Brain microvascular endothelial cell (primary cell): ENCODE measurements around the gene NNMT.

Experiments used
- DNase-seq: peaks from one replicate; pipeline ENCODE4 v3.0.0-alpha.2; 2020
- H3K27ac ChIP-seq: fragments of 250-450 bp; sonication (Bioruptor Pico); 2 replicates; pipeline ENCODE4 v1.5.1; 2020; ENCODE audit warnings: mild to moderate bottlenecking, moderate library complexity
- H3K27me3 ChIP-seq: fragments of 250-450 bp; sonication (Bioruptor Pico); replicated peaks from 2 replicates; pipeline ENCODE4 v1.5.1; 2020; ENCODE audit warnings: mild to moderate bottlenecking
- H3K36me3 ChIP-seq: fragments of 250-450 bp; sonication (Bioruptor Pico); replicated peaks from 2 replicates; pipeline ENCODE4 v1.5.1; 2020; ENCODE audit warnings: mild to moderate bottlenecking
- H3K4me3 ChIP-seq: 2 replicates; pipeline ENCODE4 v1.5.1; 2011; ENCODE audit warnings: low read depth, mild to moderate bottlenecking, control low read depth, low read length, moderate library complexity
- in situ Hi-C: cut with HindIII; loops from 2 replicates; pipeline ENCODE4 v1.10.0; 2017; ENCODE audit warnings: low sequenced_read_pairs, low pct_ligation_motif_present
- TF ChIP-seq, protein P1 (sequence below): IDR thresholded peaks from 2 replicates; pipeline ENCODE4 v1.5.1; 2011; ENCODE audit warnings: low read depth, mild to moderate bottlenecking, moderate library complexity, low read length, control low read depth, inconsistent platforms; ENCODE audit errors: missing control alignments

The NNMT gene

DNA sequence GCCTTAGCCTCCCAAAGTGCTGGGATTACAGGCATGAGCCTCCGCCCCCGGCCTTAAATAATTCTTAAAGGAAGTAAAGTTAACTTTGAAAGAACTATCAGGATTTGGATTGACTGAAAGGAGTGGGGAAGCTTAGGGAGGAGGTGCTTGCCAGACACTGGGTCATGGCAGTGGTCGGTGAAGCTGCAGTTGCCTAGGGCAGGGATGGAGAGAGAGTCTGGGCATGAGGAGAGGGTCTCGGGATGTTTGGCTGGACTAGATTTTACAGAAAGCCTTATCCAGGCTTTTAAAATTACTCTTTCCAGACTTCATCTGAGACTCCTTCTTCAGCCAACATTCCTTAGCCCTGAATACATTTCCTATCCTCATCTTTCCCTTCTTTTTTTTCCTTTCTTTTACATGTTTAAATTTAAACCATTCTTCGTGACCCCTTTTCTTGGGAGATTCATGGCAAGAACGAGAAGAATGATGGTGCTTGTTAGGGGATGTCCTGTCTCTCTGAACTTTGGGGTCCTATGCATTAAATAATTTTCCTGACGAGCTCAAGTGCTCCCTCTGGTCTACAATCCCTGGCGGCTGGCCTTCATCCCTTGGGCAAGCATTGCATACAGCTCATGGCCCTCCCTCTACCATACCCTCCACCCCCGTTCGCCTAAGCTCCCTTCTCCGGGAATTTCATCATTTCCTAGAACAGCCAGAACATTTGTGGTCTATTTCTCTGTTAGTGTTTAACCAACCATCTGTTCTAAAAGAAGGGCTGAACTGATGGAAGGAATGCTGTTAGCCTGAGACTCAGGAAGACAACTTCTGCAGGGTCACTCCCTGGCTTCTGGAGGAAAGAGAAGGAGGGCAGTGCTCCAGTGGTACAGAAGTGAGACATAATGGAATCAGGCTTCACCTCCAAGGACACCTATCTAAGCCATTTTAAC lies at the start of gene NNMT:
Gene NNMT, plus strand, starts transcription at position 724 of the 929 bp plus-strand sequence. Its CDS starts 158 bp downstream, at position 882.
- H3K36me3 ChIP-seq = peaks cover 14% of the 10 kb centered on the region
- TF ChIP-seq, protein P1, sequence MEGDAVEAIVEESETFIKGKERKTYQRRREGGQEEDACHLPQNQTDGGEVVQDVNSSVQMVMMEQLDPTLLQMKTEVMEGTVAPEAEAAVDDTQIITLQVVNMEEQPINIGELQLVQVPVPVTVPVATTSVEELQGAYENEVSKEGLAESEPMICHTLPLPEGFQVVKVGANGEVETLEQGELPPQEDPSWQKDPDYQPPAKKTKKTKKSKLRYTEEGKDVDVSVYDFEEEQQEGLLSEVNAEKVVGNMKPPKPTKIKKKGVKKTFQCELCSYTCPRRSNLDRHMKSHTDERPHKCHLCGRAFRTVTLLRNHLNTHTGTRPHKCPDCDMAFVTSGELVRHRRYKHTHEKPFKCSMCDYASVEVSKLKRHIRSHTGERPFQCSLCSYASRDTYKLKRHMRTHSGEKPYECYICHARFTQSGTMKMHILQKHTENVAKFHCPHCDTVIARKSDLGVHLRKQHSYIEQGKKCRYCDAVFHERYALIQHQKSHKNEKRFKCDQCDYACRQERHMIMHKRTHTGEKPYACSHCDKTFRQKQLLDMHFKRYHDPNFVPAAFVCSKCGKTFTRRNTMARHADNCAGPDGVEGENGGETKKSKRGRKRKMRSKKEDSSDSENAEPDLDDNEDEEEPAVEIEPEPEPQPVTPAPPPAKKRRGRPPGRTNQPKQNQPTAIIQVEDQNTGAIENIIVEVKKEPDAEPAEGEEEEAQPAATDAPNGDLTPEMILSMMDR = peak; percentile 9
- in situ Hi-C loops = no loop called here
- H3K27me3 ChIP-seq = no peaks in the 10 kb centered on the region
- peak; percentile 90 for DNase-seq
- H3K27ac ChIP-seq = peak within 1 kb of the TSS; percentile 96
- peak within 1 kb of the TSS; percentile 68 for H3K4me3 ChIP-seq

DNA sequence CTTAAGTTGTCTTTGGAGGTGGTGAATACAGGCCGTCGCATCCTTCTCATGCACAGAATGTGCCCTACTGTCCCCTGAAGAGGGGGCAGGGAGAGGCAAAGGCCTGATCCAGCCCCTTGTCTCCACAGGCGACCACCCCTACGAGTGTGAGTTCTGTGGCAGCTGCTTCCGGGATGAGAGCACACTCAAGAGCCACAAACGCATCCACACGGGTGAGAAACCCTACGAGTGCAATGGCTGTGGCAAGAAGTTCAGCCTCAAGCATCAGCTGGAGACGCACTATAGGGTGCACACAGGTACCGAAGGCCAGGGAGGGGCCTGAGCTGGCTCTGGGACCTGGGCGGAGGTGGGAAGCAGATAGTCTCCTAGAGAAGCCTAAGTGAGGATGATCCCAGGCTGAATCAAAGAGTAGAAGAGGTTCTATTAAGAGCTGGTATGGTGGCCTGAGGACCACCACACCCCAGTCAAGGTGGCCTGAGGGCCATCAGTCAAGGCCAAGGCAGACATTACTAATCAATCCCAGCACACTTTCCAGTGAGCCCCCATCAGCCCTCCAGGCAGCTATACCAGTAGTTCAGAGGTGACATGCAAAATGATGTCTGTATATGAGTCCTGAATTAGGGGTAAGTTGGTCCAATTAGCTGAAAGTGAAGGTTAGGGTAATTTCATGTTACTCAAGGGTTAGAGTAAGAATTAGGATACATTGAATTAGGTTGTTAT lies 49.0 kb upstream of the NNMT start:
- no peaks in the 10 kb centered on the region for H3K36me3 ChIP-seq
- in situ Hi-C loops = no loop called here

DNA sequence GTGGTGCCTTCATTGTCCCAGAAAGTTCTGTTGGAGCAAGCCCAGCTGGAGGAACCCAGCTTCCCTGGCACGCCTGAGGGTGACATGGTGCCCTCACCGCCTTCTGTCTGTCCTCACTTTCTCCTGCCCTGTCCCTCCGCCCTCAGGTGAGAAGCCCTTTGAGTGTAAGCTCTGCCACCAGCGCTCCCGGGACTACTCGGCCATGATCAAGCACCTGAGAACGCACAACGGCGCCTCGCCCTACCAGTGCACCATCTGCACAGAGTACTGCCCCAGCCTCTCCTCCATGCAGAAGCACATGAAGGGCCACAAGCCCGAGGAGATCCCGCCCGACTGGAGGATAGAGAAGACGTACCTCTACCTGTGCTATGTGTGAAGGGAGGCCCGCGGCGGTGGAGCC lies 46.0 kb upstream of the NNMT start:
- no peaks in the 10 kb centered on the region for H3K36me3 ChIP-seq
- H3K4me3 ChIP-seq = no peak overlapping the region
- no peaks in the 10 kb centered on the region for H3K27me3 ChIP-seq
- DNase-seq = no peak
- in situ Hi-C loops = loop anchor here (25.0 kb wide), 2 partner anchors 213 to 338 kb away; partner anchors contain the start of gene HTR3B
- TF ChIP-seq, protein P1 = no peak
- H3K27ac ChIP-seq = no peak overlapping the region

More for the DNA sequence above, 49.0 kb upstream of the NNMT start:
- TF ChIP-seq, protein P1 = no peak
- no peak overlapping the region for H3K27ac ChIP-seq
- H3K4me3 ChIP-seq = no peak overlapping the region
- no peaks in the 10 kb centered on the region for H3K27me3 ChIP-seq
- no peak for DNase-seq

DNA sequence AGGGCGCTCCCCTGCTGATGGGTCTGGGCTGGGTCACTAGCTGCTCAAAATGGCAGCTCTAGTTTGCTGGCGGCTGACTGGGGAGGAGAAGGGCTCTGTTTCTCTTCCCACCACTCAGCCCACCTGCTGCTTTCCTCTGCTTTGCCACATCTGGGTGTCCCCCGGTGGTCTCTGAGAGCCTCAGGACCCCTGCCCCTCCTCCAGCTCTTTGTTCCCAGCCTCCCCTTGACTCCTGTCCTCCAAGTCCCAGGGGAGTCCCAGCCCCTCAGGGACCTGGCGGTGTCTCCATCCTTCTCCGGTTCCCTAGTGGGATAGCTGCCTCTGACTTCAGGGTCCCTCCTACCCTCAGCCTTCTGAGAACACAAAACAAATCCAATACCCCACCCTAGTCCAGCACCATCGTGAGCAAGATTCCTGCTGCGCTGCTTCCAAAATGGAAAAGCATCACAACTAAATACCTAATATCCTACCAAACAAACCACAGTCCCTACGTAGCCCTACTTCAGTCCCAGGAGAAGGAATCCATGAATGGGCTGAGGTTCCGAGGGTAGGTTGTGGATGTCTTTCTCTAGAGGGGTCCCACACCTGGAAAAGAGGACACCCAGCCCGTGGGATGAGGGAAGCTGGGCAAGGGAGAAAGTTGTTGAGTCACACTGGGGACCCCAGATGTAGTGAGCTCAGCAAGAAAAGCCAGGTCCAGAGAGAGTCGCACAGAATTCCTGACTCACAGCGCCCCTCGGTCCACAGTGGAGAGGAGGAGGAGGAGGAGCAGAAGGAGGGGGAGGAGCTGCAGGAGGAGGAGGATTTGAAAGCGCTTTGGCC lies 45.0 kb upstream of the NNMT start:
- no peak overlapping the region for H3K27ac ChIP-seq
- in situ Hi-C loops = loop anchor here (25.0 kb wide), 2 partner anchors 214 to 339 kb away; partner anchors contain the start of gene HTR3B
- no peak for DNase-seq
- TF ChIP-seq, protein P1 = no peak
- H3K36me3 ChIP-seq = no peaks in the 10 kb centered on the region
- no peaks in the 10 kb centered on the region for H3K27me3 ChIP-seq
- H3K4me3 ChIP-seq = no peak overlapping the region

DNA sequence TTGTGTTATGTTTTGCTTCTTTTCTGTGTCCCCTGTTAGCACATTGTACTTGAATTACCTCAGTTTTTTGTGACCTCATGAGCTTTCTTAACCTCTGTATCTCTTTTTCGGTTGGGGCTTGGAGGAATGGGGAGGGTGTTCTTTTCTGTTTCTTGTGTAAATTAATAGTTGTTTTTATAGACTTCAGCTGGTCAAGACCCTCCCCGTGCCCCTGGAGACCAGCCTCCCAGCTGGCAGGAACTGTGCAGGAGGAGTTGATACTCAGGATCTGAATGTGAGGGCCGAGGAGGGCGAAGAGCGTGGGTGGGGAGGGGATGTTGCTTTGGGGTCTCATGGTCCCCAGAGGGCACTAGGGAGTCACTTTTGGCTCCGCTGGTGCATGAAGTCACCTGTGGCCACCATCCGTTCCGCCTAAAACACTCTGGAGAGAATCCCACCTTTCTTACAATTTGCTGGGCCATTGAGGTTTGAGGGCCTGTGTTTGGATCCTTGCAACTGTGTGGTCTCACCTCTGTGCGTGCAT lies 44.3 kb upstream of the NNMT start:
- H3K27me3 ChIP-seq = no peaks in the 10 kb centered on the region
- DNase-seq = no peak
- in situ Hi-C loops = loop anchor here (25.0 kb wide), 2 partner anchors 215 to 340 kb away; partner anchors contain the start of gene HTR3B
- TF ChIP-seq, protein P1 = no peak
- H3K27ac ChIP-seq = no peak overlapping the region
- no peak overlapping the region for H3K4me3 ChIP-seq
- H3K36me3 ChIP-seq = no peaks in the 10 kb centered on the region
